Astrocyte of the hippocampus (primary cell): ENCODE measurements around the gene KDM4B.
"Not testable (repeated sequence)": the region's sequence is repeated elsewhere in the genome, so short reads cannot be mapped to it uniquely, and the experiment has no call there.

Experiments
- DNase-seq: peaks from one replicate; pipeline ENCODE4 v3.0.0; 2011; ENCODE audit warnings: low read depth, low spot score

Gene KDM4B

GRCh38 chr19:5164845-5165696 is 196.2 kb downstream of the KDM4B start:
- DNase-seq: not testable (repeated sequence)

GRCh38 chr19:5165697-5166019 is 196.7 kb downstream of the KDM4B start:
- DNase-seq: no peak

GRCh38 chr19:5166262-5166661 is 197.3 kb downstream of the KDM4B start:
- DNase-seq: peak; percentile 56

- no peak for DNase-seq
Observed at GRCh38 chr19:5170329-5170745, 201.4 kb downstream of the KDM4B start.

- no peak for DNase-seq
Observed at GRCh38 chr19:5171711-5172110, 202.8 kb downstream of the KDM4B start.

- peak; percentile 71 for DNase-seq
Observed at GRCh38 chr19:5172859-5173630, 204.1 kb downstream of the KDM4B start.

- no peak for DNase-seq
Observed at GRCh38 chr19:5173993-5174392, 205.1 kb downstream of the KDM4B start.

GRCh38 chr19:5177745-5178450 is 209.0 kb downstream of the KDM4B start:
- DNase-seq: no peak

GRCh38 chr19:5178841-5179240 is 209.9 kb downstream of the KDM4B start:
- no peak for DNase-seq

GRCh38 chr19:5179256-5179655 is 210.3 kb downstream of the KDM4B start:
- DNase-seq: no peak

GRCh38 chr19:5181329-5181728 is 212.4 kb downstream of the KDM4B start:
- no peak for DNase-seq

GRCh38 chr19:5182751-5183150 is 213.8 kb downstream of the KDM4B start:
- DNase-seq: no peak

- no peak for DNase-seq
Observed at GRCh38 chr19:5183616-5184015, 214.7 kb downstream of the KDM4B start.

- DNase-seq: no peak
Observed at GRCh38 chr19:5184930-5185329, 216.0 kb downstream of the KDM4B start.

- DNase-seq: peak; percentile 25
Observed at GRCh38 chr19:5186293-5187050, 217.6 kb downstream of the KDM4B start.

GRCh38 chr19:5188548-5189317 is 219.8 kb downstream of the KDM4B start:
- no peak for DNase-seq

GRCh38 chr19:5189318-5189607 is 220.3 kb downstream of the KDM4B start:
- DNase-seq: no peak

- DNase-seq: peak; percentile 41
Observed at GRCh38 chr19:5191091-5191490, 222.2 kb downstream of the KDM4B start.

- DNase-seq: peak; percentile 26
Observed at GRCh38 chr19:5192568-5192967, 223.7 kb downstream of the KDM4B start.

GRCh38 chr19:5193192-5193591 is 224.3 kb downstream of the KDM4B start:
- peak; percentile 31 for DNase-seq

GRCh38 chr19:5194641-5195040 is 225.7 kb downstream of the KDM4B start:
- DNase-seq: no peak
